Fibroblast of the aortic adventitia (primary cell): ENCODE results near the gene TPP1. TPM values are rescaled to one million over a fixed set of nuclear protein-coding genes. Genes with fewer than 3 reads are reported as not detected.

Experiments
- DNase-seq: peaks from one replicate; pipeline ENCODE4 v3.0.0-alpha.2; 2010; ENCODE audit warnings: low read depth
- H3K4me3 ChIP-seq: 2 replicates; pipeline ENCODE4 v1.5.1; 2011; ENCODE audit warnings: low read depth, mild to moderate bottlenecking, control low read depth, low read length, moderate library complexity
- CTCF ChIP-seq: IDR thresholded peaks from 2 replicates; pipeline ENCODE4 v1.5.1; 2011; ENCODE audit warnings: mild to moderate bottlenecking, low read length, control low read depth, inconsistent platforms; ENCODE audit not compliant: insufficient read depth
- total RNA-seq: library from RNA; depleted of rRNA; stranded (reverse); fragments of >200 nt; gene quantifications from 2 replicates; pipeline ENCODE4 v1.2.3, GENCODE V29; 2012; ENCODE audit warnings: low replicate concordance

TPP1 gene
- total RNA-seq, 1 donor = 60.2 TPM

- TF ChIP-seq CTCF = no peak
- DNase-seq = no peak
- no peak overlapping the region for H3K4me3 ChIP-seq
Observed at GRCh38 chr11:6629573-6629891, 10.3 kb upstream of the TPP1 start.

DNA sequence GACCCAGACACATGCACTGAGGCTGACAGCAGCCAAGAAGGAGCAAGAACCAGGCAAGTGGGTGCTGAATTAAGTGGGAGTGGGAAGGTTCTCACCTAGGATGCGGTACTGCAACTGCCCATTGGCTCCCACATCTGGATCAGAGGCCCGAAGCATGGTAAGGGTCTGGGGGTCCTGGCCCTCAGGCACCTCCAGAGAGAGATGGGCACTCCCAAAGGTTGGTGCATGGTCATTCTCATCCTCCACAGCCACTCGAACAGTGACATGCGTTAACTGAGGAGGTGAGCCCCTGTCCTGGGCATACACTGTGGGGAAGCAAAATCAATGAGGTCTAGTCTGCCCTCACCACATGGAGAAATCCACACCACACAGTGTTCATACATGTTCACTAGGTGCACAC, 9.3 kb upstream of the TPP1 start:
- H3K4me3 ChIP-seq = no peak overlapping the region
- TF ChIP-seq CTCF = no peak
- DNase-seq = no peak

DNA sequence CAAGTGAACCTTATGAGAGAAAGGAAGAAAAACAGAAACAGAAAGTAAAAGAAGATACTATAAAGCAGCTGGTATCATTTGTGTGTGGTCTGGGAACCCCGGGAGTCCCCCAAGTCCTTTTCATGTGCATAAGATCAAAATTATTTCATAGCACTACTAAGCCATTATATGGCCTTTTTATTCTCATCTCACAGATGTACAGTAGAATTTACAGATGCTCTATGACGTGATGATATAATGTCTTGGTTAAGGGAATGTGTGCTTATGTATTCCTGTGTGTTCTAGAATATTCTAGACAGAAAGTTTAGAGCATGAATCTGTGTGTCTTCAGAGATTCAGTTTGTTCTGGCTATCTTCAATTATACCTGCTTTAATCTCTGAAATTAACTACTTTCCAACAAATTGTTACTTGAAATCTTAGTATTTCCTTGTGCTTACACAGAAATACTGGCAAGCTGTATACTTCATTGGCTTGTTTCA, 8.6 kb upstream of the TPP1 start:
- DNase-seq = no peak
- no peak overlapping the region for H3K4me3 ChIP-seq
- TF ChIP-seq CTCF = no peak

- no peak for DNase-seq
- TF ChIP-seq CTCF = no peak
- H3K4me3 ChIP-seq = no peak overlapping the region
Observed at GRCh38 chr11:6626971-6627761, 7.9 kb upstream of the TPP1 start.

DNA sequence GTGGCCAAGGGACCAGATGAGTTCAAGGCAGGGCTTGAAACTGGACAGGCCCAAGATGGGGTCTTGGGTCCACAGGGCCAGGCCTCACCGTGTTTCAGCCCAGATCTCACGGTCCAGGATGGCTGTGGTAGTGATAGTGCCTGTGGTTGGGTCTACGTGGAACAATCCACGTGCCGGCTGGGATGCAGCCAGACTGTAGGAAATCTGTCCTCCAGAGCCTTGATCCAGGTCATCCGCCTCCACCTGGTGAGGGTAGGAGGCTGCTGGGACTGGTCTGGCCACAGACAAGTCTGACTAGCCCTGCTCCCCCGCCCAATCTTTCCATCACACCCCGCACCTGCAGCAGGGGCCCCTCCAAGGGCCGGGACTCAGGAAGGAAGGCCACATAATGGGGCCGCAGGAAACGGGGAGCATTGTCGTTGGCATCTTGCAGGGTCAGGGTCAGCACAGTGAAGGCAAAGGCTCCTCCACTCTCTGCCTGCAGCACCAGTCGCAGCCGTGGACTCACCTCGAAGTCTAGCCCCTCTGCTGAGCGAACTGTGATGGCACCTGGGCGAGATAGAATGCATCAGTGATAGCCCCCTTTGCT, 6.7 kb upstream of the TPP1 start:
- no peak for DNase-seq
- no peak overlapping the region for H3K4me3 ChIP-seq
- no peak for TF ChIP-seq CTCF

- no peak overlapping the region for H3K4me3 ChIP-seq
- TF ChIP-seq CTCF = no peak
- DNase-seq = no peak
Observed at GRCh38 chr11:6625156-6625831, 6.1 kb upstream of the TPP1 start.
